Putamen (tissue), 1 donor: ENCODE measurements around the gene CHST8.

Experiments
- DNase-seq: peaks from one replicate; pipeline ENCODE4 v3.0.0-alpha.2; 2016; ENCODE audit warnings: low spot score

CHST8 gene

DNA sequence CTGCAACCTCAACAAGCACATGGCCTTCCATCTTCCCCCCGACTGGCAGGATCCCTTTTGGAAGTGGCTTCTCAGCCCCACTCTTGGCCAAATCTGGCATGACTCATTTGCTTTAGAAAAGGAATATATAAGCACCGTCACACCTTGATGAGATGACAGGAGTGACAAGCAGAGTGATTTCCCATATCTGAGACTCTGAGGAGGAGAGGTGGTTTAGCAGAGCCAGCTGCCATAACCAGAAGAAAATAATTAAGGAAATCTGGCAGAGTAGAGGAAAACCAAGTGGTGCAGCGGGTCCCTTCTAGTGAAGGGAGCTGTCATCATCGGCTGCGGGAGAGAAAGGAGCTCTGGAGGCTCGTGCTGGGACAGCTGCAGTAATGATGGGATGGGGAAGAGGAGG, 147.5 kb downstream of the CHST8 start:
- peak; percentile 27 for DNase-seq

GRCh38 chr19:33770107-33770506, 148.4 kb downstream of the CHST8 start:
- DNase-seq = no peak

DNA sequence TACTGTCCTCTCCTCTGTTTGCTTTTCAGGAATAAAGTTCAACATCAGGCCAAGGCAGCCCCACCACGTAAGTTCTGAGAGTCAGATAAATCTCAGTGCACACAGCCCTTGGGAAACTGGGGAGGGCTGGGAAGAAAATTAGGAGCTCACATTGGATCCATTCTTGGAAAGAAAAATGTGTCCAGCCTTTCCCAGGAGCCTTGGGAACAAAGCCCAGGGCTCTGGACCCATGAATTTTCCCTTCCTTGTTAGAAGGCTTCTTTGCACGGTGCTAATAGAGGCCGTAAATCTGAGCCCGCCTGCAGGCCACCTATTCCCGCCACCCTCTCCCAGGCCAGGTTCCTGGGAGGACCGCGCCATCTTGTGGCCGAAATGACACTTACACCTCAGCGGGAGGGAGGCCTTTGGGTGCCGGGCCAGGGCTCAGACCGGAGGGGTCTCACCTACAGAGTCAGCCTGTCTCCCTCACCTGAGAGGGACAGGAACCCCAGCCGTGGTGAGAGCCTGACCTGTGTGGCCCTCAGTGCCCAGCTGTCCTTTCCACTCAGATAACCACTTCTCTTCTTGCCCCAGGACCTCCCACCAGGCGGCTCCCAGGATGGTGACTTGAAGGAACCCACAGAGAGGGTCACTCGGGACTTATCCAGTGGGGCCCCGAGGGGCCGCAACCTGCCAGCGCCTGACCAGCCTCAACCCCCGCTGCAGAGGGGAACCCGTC, 149.8 kb downstream of the CHST8 start:
- DNase-seq = no peak

DNA sequence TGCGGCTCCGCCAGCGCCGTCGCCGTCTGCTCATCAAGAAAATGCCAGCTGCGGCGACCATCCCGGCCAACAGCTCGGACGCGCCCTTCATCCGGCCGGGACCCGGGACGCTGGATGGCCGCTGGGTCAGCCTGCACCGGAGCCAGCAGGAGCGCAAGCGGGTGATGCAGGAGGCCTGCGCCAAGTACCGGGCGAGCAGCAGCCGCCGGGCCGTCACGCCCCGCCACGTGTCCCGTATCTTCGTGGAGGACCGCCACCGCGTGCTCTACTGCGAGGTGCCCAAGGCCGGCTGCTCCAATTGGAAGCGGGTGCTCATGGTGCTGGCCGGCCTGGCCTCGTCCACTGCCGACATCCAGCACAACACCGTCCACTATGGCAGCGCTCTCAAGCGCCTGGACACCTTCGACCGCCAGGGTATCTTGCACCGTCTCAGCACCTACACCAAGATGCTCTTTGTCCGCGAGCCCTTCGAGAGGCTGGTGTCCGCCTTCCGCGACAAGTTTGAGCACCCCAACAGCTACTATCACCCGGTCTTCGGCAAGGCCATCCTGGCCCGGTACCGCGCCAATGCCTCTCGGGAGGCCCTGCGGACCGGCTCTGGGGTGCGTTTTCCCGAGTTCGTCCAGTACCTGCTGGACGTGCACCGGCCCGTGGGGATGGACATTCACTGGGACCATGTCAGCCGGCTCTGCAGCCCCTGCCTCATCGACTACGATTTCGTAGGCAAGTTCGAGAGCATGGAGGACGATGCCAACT, 150.5 kb downstream of the CHST8 start:
- DNase-seq = no peak

- DNase-seq = no peak
Observed at GRCh38 chr19:33772858-33773180, 151.1 kb downstream of the CHST8 start.

GRCh38 chr19:33773704-33774624, 152.2 kb downstream of the CHST8 start:
- no peak for DNase-seq

GRCh38 chr19:33774751-33775150, 153.0 kb downstream of the CHST8 start:
- no peak for DNase-seq

DNA sequence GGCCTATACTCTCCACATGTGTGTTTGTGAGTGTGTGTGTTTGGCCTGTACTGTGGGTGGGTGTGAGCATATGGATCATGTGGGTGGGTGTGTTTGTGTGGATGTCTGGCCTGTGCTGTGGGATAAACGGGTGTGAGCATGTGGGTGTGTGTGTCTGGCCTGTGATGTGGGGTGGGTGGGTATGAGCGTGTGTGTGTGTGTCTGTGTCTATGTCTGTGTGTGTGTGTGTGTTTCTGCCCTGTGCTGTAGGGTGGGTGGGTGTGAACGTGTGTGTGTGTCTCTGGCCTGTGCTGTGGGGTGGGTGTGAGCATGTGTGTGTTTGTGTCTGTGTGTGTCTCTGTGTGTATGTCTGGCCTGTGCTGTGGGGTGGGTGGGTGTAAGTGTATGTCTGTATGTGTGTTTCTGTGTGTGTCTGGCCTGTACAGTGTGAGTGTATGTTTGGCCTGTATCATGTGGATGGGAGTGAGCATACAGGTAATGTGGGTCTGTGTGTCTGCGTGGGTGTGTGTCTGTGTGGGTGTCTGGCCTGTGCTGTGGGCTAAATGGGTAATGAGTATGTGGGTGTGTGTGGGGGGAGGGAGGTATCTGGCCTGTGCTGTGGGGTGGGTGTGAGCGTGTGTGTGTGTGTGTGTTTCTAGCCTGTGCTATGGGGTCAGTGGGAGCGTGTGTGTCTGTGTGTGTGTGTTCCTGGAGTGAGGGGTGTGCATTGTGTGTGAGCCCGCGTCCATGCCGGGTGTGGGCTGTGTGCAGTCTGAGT, 154.2 kb downstream of the CHST8 start:
- no peak for DNase-seq

- no peak for DNase-seq
Observed at GRCh38 chr19:33777351-33777750, 155.6 kb downstream of the CHST8 start.

- no peak for DNase-seq
Observed at GRCh38 chr19:33777753-33778088, 156.0 kb downstream of the CHST8 start.

GRCh38 chr19:33778089-33778791, 156.5 kb downstream of the CHST8 start:
- DNase-seq = peak; percentile 66

DNA sequence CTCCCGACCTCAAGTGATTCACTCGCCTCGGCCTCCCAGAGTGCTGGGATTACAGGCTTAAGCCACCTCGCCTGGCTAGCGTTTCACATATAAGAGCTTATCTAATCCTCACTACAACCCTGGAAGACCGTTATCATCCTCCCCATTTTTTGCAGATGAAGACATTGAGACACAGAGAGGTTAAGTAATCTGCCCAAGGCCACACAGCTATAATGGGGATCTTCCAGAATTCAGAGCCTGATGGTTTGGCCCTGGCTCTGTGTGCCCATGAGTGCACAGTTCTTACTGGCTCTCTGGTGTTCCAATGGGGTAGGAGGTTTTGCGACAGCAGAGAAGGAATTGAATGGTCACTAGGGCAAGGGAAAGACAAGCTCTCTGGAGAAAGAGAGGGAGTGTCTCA, 158.1 kb downstream of the CHST8 start:
- no peak for DNase-seq

DNA sequence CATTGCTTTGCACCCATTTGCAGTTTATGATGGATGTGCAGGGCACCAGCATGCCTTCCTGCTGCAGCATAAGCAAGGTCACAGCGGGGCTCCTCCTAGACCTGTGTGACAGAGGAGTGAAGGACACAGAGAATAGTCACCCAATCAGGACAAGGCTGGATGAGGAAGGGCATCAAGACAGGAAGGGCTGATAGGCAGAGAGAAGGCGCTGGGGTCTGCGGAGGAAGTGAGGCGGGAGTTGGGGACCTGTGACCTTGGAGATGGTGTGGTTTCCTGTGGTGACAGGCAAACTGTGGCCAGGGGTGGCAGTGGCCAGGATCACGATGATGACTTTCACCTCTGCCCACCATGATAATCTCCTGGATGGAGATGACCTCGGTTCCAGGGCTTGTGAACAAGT, 158.5 kb downstream of the CHST8 start:
- DNase-seq = no peak

DNA sequence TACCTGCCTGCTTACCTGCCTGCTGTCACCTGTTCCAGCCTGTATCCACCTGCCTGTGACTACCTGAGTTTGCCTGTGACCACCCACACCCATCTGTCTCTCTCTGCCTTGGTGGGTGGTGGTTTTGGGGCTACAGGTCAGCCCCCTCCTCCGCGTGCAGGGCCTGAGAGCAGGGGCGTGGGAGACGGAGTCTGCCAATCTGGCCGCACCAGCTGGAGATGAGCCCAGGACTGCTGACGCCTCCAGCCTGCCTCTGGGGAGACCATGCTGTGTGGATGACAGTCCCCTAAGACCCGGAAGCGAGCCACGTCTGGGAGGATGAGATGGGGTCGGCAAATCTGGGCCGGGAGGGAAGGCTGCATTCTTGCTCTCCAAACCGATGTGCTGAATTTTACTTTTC, 159.0 kb downstream of the CHST8 start:
- DNase-seq = no peak

GRCh38 chr19:33781415-33781935, 159.7 kb downstream of the CHST8 start:
- no peak for DNase-seq

DNA sequence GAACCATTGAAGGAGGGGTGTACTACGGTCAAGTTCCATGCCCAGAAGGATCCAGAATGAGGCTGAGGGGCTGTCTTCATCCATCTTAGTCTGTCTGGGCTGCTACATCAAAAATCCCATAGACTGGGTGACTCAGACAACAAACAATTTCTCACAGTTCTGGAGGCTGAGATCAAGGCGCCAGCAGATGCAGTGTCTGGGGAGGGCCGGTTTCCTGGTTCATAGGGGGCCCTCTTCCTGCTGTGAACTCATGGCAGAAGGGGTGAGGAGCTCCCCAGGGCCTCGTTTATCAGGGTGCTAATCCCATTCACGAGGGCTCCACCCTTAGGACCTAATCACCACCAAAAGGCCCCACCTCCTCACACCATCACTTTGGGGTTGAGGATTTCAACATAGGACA, 160.2 kb downstream of the CHST8 start:
- no peak for DNase-seq

DNA sequence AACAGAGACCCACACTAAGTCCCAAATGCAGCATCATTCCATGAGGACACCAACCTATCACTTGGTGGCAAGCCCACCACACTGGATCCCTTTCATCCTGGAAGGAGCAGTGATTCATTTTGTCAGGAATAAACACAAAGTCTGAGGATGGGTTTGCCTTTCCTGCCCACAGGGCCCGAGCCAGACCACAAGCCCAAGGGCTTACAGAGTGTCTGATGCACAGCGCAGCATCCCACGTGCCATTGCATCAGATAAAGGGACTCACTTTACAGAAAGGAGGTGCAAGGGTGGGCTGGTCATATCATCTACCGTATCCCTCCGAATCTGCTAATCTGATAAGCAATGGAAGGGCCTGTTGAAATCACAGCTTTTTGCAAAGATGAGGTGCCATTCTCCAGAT, 162.7 kb downstream of the CHST8 start:
- DNase-seq = no peak

DNA sequence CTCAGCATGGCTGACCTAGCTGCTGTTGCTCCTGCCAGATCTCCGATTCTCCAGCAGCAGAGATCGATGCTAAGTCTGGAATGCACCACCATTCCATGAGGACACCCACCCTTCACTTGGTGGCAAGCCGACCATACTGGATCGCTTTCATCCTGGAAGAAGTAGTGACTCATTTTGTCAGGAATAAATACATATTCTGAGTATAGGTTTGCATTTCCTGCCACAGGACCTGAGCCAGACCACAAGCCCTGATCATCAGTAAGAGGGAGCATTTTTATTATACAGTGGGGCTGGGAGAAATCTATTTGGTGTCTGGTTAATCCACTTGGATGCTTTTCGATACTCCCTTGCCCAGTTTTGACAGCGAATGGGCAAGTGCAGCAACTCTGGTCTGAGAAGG, 164.0 kb downstream of the CHST8 start:
- no peak for DNase-seq

DNA sequence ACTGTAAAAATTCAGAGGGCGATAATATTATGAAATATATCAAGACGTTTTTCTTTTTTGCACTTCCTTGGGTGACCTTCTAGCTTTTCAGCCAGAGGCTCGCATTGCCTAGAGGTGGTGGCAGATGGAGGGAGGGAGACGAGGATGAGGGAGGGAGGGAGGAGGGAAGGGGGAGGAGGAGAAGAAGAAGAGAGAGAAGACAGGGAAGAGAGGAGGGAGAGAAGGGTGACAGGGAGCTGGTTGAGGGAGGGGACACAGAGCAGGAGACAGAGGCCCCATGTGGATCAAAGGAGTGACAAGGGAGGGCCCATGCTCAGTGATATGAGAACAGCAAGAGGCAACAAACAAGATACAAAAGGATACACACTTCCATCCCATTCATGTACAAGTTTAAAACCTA, 166.9 kb downstream of the CHST8 start:
- DNase-seq = no peak

DNA sequence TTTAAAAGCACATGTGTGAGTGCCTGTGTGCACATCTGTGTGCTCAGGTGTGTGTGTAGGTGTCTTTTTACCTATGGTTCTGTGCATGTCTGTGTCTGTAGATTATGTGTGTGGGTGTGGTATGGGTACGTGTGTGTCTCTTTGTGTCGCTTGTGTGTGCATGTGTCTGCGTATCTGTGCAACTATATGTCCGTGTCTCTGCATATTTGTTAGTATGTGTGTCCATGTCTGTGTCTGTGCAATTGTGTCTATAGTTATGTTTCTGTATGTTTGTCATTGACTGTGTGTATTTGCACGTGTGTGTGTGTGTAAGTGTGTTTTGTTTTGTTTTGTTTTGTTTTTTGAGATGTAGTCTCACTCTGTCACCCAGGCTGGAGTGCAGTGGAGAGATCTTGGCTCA, 167.6 kb downstream of the CHST8 start:
- no peak for DNase-seq

DNA sequence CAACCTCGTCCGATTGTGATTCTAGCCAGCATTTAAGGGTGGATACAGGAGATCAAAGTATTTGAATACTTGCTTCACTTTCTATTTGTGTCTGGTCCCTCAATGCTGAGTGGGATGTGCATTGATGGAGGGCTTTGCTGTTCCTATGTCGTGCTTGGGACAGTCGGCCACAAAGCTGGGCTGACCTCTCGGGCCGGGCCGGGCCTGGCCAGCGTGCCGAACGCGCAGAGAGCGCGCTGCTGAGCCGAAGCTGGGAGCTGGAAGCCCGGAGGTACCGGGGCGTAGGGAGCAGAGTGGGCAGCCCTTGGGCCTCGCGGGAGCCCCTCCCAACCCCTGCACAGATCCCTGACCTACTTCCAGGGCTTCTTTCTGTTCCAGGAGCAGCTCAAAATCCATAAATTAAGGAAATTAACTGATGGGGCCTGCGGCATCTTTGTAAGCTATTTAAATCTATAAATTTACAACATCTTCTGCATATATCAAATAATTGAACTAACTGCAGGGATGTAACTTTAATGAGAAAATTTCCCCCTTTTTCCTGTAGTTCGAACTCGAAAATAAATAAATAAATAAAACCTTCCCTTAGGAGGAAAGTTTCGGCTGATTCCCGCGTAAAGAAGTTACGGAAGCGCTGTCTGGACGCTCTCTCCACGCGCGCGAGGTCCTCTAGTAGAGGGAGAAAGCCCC, 173.1 kb downstream of the CHST8 start:
- no peak for DNase-seq
